Anterior cingulate cortex (tissue), 58 donors: ENCODE measurements around the gene DNTT.

Source experiments
- DNase-seq, 58 donors: peaks; one replicate each; lab custom pipeline; 2025; lab: John Stamatoyannopoulos, UW

DNTT gene

GRCh38 chr10:96275685-96276418 is 28.4 kb upstream of the DNTT start:
- DNase-seq, result peak in 17 of 58 donors; percentile 4 to 52 (median 22)

- DNase-seq, result no peak
These were observed 27.8 kb upstream of the DNTT start for GRCh38 chr10:96276426-96276825.

- no peak for DNase-seq
These were observed 27.4 kb upstream of the DNTT start for GRCh38 chr10:96276831-96277230.

GRCh38 chr10:96279191-96279641 is 25.0 kb upstream of the DNTT start:
- no peak for DNase-seq

- no peak for DNase-seq
These were observed 23.4 kb upstream of the DNTT start for GRCh38 chr10:96280859-96281258.

- DNase-seq, result no peak
These were observed 22.7 kb upstream of the DNTT start for GRCh38 chr10:96281444-96282029.

- DNase-seq, result no peak
These were observed 20.9 kb upstream of the DNTT start for GRCh38 chr10:96283351-96283750.

GRCh38 chr10:96283756-96284155 is 20.5 kb upstream of the DNTT start:
- DNase-seq, result no peak

- no peak for DNase-seq
These were observed 18.9 kb upstream of the DNTT start for GRCh38 chr10:96285331-96285752.

GRCh38 chr10:96287392-96288105 is 16.7 kb upstream of the DNTT start:
- DNase-seq, result no peak

GRCh38 chr10:96288151-96288621 is 16.0 kb upstream of the DNTT start:
- DNase-seq, result no peak

- no peak for DNase-seq
These were observed 14.9 kb upstream of the DNTT start for GRCh38 chr10:96289218-96289910.

GRCh38 chr10:96290368-96291133 is 13.7 kb upstream of the DNTT start:
- no peak for DNase-seq

GRCh38 chr10:96292971-96293920 is 11.0 kb upstream of the DNTT start:
- DNase-seq, result peak in 10 of 58 donors; percentile 4 to 50 (median 13)

- DNase-seq, result no peak
These were observed 8.8 kb upstream of the DNTT start for GRCh38 chr10:96295475-96295874.

- no peak for DNase-seq
These were observed 6.7 kb upstream of the DNTT start for GRCh38 chr10:96297486-96297885.

GRCh38 chr10:96298362-96298761 is 5.9 kb upstream of the DNTT start:
- DNase-seq, result no peak

- DNase-seq, result peak in 10 of 58 donors; percentile 2 to 46 (median 6)
These were observed 4.9 kb upstream of the DNTT start for GRCh38 chr10:96299383-96299782.

GRCh38 chr10:96301616-96302015 is 2.6 kb upstream of the DNTT start:
- DNase-seq, result no peak
